Fibroblast of peridontal ligament (primary cell): ENCODE data around the gene ATP5PD.
"Not testable (repeated sequence)": the region's sequence is repeated elsewhere in the genome, so short reads cannot be mapped to it uniquely, and the experiment has no call there.

Source experiments
- DNase-seq: peaks from one replicate; pipeline ENCODE4 v3.0.0-alpha.2; 2010; ENCODE audit errors: extremely low read depth

Gene ATP5PD

GRCh38 chr17:75020331-75021110 is 26.2 kb downstream of the ATP5PD start:
- DNase-seq, result no peak

GRCh38 chr17:75019710-75020109 is 27.1 kb downstream of the ATP5PD start:
- DNase-seq, result no peak

GRCh38 chr17:75019146-75019545 is 27.6 kb downstream of the ATP5PD start:
- DNase-seq, result no peak

GRCh38 chr17:75013092-75013559 is 33.6 kb downstream of the ATP5PD start:
- DNase-seq, result no peak

- DNase-seq, result peak; percentile 78
Measured at GRCh38 chr17:75012346-75013091, 34.2 kb downstream of the ATP5PD start, which contains the start of gene MRPL58. MRPL58 (plus strand) TSS chr17:75012670; CDS start chr17:75012687, 17 bp downstream.

GRCh38 chr17:75012096-75012345 is 34.7 kb downstream of the ATP5PD start:
- DNase-seq, result no peak

- peak; percentile 78 for DNase-seq
Measured at GRCh38 chr17:75011401-75012095, 35.2 kb downstream of the ATP5PD start.

- peak; percentile 27 for DNase-seq
Measured at GRCh38 chr17:75010683-75011400, 35.9 kb downstream of the ATP5PD start.

- DNase-seq, result no peak
Measured at GRCh38 chr17:75009139-75009724, 37.5 kb downstream of the ATP5PD start.

GRCh38 chr17:75008373-75008772 is 38.4 kb downstream of the ATP5PD start:
- no peak for DNase-seq

- no peak for DNase-seq
Measured at GRCh38 chr17:75006653-75007052, 40.1 kb downstream of the ATP5PD start.

GRCh38 chr17:75006084-75006483 is 40.7 kb downstream of the ATP5PD start:
- not testable (repeated sequence) for DNase-seq

- no peak for DNase-seq
Measured at GRCh38 chr17:75005291-75005690, 41.5 kb downstream of the ATP5PD start.

GRCh38 chr17:75004371-75004770 is 42.4 kb downstream of the ATP5PD start:
- no peak for DNase-seq

- DNase-seq, result no peak
Measured at GRCh38 chr17:75003957-75004355, 42.8 kb downstream of the ATP5PD start.

GRCh38 chr17:75003070-75003956 is 43.5 kb downstream of the ATP5PD start:
- no peak for DNase-seq

- DNase-seq, result no peak
Measured at GRCh38 chr17:75001915-75002843, 44.6 kb downstream of the ATP5PD start.

- DNase-seq, result no peak
Measured at GRCh38 chr17:74999523-74999922, 47.2 kb downstream of the ATP5PD start.

- no peak for DNase-seq
Measured at GRCh38 chr17:74998783-74999182, 48.0 kb downstream of the ATP5PD start.
